Esophagus squamous epithelium (tissue), 4 donors: ENCODE measurements around the gene SH3PXD2A.

Experiments
- CTCF ChIP-seq, 6 experiments: fragments of 450-650 bp in 4 of 6; fragments of 200-600 bp in 2 of 6; sonication (generic) in 2 of 6; IDR thresholded peaks; one replicate each; pipeline ENCODE4 v1.5.1; 2016 to 2019; ENCODE audit warnings: antibody characterized with exemption in 6 of 6, mild to moderate bottlenecking in 4 of 6, moderate library complexity in 4 of 6
- POLR2A ChIP-seq, 4 donors: fragments of 450-650 bp; IDR thresholded peaks; one replicate each; pipeline ENCODE4 v1.6.1; 2017; ENCODE audit warnings: antibody characterized with exemption in 4 of 4, mild to moderate bottlenecking in 4 of 4, moderate library complexity in 3 of 4

- TF ChIP-seq CTCF (IDR thresholded peaks at IDR 0.05) = no peak
- TF ChIP-seq POLR2A (IDR thresholded peaks at IDR 0.05) = no peak
These were observed 149.3 kb downstream of the SH3PXD2A start for GRCh38 chr10:103706047-103706446.
